HuH-7.5 (cell line): ENCODE measurements around the gene SCTR.
A peak's percentile ranks its signal among the peaks of the same experiment; 100 is the strongest.

Experiments used
- DNase-seq: peaks from one replicate; pipeline ENCODE4 v3.0.0; 2011; ENCODE audit warnings: low spot score

SCTR gene

DNA sequence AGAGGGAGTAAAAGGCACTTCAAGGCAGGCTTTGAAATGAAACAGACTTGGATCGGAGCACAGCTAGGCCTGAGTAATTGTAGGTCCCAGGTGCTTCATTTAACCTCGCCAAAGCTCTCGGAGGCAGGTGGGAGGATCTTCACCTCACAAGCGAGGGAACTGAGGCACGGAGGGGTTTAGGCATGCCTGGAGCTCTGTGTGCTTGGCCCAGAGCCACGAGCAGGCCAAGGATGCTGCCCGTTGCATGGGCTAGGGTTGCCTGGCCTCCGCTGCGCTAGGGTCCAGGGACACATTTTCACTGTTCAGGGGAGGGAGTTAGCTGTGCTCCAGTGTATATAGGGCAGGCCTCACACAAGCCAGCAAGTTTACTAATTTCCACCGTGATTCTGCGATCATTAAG lies 81.4 kb downstream of the SCTR start:
- DNase-seq: no peak

DNA sequence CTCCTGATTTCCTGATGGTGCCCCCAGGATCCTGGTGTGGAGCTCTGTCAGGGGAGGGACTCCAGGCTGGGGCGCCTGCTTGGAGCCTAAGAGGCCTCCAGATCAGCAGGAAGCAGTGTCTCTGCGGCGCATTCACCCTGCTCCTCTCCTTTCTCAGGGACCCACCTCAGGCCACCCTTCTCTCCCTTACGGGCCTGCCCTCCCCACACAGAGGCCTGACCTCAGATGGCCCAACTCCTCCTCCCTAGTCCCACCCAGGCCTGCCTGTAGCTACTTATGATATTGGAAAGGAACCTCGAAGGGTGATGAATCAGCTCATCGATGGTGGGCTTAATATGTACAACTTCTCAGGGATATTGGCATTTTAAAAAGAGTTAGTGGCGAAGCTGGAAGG lies 82.1 kb downstream of the SCTR start:
- no peak for DNase-seq

DNA sequence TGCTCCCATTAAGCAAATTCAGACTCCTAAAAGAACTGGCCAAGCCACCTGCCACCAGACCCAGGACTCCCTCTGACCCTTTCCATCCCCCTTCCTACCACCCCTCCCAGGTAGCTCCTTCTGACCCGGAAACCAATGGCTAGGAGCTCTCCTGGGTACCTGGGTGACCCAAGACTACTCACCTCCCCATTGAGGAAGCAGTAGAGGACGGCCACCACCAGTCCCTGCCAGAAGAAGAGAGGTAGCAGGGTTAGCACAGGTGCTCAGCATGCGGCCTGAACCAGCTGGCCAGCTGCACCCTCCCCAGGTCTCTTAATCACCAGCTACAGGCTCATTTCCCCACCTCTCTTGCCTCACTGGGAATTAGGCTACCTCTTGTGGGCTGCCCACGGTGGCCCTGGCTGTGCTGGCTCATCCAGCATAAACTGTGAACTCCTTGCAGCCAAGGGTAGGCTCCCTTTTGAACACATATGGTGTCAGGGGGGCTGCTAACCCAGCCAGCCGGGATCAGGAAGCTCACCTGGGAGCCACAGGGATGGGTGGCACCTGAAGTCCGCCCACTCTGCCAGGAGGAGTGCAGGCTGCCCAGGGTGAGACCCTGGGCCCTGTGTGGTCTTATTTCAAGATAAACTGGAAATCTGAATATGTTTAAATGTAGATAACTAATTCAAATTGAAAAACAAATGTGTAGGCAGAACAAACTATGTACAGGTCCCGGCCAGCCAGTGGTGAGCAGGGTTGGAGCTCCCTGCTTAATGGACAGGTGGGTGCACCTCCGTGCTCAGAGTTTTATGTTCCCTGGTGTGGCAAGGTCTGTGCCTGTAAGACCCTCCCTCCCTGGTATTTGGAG lies 82.7 kb downstream of the SCTR start:
- DNase-seq: no peak

DNA sequence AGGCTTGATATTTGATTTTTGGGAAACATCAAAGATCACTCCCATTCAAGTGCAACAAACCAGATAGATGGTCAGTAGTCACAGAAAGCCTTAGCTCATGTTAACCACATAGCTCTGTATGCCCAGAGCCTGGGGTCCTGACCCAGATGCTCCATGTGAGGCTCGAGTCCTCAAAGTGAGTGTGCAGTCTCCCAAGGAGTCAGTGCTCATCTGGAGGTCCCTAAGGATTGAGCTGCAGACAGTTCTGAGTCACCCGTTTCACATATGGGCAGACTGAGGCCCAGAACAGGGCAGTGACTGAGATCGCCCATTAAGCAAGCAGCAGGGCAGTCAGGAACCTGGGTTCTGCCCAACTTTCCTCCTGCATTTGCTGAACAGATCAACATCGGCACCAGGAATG lies 83.4 kb downstream of the SCTR start:
- no peak for DNase-seq

DNA sequence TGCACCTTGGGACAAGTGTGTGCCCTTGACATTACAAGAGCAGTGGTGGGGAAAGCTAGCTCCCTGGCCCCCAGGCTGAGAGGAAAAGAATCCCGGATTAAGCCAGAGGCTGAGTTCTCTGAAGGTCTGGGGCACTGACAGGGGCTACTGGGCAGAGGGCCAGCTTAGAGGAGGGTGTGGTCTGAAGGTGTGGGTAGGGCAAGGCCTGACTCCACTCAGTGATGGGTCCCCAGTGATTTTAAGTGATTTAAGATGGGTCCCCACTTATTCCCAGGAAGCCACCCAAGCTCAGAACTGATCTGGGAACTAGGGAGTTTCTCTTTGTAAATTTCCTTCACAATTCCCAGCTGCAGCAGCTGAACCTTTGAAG lies 83.8 kb downstream of the SCTR start:
- DNase-seq: no peak

DNA sequence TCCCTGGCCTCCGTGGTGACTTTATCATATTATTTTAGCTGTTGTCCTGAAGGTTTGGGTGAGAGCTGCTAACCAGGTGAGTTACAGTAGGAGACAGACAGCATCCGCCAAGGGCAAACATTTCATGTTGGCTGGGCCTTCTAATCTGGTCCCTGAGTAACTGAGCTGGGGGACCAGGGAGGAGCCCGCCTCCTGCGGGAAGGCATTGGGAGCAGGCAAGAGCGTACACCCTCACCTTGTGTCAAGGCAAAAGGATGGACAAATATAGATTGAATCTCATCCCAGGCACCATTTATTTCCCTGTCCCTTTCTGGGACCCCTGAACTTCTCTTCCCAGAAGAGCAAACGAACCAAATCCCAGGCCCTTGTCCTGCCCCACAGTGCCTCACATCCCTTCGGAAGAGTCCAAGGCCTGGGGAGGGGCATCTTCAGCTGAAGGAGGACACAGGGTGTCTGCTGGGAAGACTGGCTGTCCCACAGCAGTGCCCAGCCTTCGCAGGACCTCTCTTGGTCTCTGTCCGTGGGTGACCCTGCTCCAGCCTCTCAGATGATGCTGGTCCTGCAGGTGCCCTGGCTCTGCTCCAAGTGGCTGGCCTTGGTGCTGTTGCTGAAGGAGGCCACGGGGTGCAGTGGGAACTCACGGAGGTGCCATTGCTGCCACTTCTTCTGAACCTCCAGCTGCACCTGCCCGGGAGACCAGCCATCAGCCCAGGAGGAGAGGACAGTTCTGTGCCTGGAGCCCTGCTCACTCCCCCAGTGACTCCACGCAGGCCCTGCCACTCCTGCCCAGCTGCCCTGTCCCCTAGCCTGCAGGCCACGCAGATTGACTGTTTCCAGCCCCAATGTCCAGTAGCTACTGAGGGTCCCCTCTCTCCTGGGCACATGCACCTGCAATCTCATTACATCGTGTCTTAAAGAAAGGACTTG lies 84.4 kb downstream of the SCTR start:
- DNase-seq: no peak

DNA sequence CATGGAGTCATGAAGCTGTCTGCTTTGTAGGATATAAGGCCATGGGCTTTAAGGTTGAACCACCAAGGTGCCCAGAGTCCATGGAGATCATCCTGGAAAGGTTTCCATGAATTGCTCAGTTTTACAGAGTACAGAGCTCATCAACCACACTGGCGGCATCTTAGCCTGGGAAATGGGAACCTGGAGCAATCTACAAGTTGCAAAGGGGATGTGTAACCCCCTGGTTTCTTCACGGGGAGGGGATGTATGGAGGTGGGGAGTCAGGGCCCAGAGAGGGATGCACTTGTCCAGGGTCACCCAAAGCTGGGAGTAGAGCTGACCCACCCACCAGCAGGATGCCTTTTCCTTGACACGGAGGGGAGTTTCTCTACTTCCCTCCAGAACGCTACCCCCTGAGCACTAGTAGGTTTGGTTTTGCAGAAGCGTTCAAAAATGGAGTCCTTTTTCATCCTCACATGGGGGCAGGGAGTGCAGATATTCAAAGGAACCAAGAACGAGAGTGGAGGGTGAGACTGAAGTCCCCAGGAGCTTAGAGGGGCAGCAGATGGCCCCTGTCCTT lies 85.5 kb downstream of the SCTR start:
- DNase-seq: no peak

DNA sequence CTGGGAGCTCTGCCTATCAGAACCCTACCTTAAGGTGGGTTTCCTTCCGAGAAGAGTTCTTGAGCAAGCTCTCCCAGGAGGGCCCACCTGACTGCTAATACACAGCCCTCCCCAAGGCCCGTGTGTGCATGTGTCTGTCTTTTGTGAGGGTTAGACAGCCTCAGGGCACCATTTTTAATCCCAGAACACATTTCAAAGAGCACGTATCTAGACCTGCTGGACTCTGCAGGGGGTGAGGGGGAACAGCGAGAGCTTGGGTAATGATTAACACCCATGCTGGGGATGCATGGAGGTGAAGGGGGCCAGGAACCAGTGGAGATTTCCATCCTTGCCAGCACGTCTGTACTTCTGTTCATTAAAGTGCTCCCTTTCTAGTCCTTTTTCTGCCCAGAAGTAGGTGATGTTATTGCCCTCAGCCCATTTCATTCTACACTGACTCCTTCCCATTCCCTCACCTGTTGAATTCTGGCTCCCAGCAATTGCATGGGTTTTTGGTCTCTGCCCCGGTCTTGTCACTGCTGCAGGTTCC lies 86.1 kb downstream of the SCTR start:
- DNase-seq: peak; percentile 96

DNA sequence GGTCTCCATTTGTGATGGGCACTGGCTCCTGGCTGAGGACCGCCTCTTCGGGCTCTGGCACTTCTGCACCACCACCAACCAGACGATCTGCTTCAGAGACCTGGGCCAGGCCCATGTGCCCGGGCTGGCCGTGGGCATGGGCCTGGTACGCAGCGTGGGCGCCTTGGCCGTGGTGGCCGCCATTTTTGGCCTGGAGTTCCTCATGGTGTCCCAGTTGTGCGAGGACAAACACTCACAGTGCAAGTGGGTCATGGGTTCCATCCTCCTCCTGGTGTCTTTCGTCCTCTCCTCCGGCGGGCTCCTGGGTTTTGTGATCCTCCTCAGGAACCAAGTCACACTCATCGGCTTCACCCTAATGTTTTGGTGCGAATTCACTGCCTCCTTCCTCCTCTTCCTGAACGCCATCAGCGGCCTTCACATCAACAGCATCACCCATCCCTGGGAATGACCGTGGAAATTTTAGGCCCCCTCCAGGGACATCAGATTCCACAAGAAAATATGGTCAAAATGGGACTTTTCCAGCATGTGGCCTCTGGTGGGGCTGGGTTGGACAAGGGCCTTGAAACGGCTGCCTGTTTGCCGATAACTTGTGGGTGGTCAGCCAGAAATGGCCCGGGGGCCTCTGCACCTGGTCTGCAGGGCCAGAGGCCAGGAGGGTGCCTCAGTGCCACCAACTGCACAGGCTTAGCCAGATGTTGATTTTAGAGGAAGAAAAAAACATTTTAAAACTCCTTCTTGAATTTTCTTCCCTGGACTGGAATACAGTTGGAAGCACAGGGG lies 87.1 kb downstream of the SCTR start:
- DNase-seq: no peak

DNA sequence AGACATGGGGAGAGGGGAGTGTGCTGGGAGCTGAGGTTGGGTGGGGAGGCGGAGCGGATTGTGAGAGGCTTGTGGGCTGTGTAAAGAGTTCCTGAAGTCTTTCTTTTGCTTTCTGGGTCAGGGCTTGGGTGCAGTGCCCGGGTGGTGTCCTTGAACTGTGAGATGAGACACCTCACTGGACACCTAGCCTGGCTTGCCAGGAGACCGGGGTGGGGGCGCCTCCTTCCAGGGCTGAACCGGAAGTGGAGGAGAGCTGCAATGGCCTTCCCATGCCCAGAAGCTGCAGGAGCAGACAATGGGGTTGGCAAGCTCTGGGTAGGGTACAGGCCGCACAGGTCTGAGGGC lies 88.4 kb downstream of the SCTR start:
- DNase-seq: no peak

DNA sequence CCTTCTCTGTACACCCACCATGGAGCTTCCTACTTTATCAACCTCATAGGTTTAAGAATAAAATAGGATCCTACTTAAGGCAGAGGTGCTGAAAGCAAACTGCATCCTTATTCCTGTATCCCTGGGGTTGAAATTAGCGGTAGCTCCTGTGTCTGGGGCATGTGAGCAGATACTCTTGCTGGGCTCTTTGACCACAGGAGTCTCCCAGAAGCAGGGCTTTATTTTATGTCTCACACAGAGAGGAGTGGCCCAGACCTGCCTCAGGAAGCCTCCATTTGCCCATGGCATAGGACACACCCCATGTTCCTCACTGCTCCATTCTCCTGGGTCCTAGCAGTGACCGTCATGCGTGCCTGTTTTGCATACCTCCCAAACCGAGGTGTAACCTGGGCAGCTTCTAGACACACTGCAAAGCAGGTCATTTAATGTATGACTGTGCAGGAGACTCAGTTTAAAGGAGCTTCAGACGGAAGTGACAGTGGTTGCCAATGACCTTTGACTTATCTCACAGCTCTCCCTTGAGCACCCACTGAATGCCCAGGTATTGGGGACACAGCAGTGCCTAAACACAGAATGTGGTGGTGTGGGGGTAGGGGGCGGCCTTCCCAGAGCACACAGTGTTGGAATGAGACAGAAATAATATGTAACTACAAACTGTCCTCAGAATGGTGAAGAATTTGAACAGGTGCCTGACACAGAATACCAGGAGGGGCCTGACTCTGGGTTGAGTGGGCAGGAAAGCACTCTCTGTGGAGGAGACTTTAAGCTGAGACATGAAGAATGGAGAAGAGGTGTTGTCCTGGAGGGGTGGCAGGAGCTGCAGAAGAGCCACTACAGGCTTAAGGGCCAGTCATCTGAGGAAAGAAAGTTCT lies 89.0 kb downstream of the SCTR start:
- DNase-seq: no peak

DNA sequence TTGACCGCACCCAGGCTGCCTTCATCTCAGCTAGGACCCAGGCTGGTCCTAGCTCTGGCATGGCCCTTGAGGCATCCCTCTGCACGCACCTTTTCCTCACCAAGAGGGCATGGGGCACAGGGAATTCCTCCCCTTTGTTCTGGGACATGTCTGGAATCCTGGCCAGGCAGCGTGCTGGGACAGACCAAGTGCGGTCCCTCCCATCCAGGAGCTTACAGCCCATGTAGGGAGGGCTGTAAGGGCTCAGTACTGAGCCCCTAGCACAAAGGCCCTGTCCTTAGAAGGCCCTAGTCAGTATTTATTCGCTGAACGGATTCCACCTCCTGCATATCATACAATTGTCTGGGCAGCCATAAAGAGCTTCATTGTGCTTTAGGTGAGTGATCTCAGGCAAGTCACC lies 89.6 kb downstream of the SCTR start:
- no peak for DNase-seq

DNA sequence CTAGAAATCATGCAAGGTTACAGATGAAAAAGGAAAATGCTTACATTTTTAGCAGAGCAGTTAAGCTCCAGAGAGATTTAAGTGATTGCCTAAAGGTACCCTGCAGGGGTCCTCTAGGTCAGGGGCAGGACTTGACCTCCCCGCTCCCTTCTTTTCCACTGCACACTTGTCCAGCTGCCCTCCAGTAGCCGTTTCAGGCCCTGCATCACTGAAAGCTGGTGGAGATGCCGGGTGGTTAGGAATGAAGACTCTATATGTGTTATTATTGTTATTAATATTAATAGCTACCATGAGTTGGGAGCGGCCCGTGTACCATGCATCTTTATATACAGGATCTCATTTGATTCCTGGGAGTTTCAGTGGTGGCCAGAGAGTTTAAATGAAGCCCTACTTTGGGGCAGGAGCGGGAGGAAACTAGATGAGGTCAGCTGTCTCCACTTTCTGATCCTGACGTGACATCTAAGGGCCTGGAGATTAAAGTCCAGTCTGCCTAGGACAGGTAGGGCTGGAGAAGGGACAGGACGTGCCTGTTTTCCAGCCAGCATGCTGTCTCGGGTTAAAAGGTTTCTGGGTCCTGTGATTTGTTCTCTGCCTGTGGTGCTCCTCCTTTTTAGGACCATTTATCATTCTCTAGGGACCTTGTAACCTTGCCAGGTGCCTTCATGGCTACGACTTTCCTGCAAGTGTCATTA lies 90.5 kb downstream of the SCTR start:
- peak; percentile 73 for DNase-seq

DNA sequence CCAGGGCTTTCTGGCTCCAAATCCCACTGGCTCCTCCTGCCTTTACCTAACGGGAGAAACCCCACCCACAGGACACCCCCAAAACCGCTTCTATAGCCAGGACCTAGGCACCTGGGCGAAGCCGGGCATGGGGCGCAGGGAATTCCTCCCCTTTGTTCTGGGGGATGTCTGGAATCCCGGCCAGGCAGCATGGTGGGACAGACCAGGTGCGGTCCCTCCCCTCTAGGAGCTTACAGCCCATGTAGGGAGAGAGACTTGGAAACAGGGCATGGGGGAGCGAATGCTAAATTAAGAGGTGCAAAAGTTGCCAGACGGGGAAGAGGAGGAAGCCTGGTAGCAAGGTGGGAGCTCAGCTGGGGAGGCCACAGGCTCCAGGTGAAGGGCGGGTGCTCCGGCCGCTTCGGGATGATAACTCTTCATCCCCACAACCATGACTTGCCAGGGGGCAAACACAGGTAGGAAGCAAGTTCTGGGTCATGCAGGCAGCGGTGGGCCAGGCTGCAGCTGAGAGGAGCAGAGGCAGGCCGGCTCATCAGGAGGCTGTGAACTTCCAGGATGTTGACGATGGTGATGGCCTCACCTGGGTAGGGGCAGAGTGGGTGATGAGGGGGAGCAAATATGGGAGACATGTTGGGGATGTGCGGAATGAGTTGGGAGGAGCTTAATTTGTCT lies 91.3 kb downstream of the SCTR start:
- no peak for DNase-seq

DNA sequence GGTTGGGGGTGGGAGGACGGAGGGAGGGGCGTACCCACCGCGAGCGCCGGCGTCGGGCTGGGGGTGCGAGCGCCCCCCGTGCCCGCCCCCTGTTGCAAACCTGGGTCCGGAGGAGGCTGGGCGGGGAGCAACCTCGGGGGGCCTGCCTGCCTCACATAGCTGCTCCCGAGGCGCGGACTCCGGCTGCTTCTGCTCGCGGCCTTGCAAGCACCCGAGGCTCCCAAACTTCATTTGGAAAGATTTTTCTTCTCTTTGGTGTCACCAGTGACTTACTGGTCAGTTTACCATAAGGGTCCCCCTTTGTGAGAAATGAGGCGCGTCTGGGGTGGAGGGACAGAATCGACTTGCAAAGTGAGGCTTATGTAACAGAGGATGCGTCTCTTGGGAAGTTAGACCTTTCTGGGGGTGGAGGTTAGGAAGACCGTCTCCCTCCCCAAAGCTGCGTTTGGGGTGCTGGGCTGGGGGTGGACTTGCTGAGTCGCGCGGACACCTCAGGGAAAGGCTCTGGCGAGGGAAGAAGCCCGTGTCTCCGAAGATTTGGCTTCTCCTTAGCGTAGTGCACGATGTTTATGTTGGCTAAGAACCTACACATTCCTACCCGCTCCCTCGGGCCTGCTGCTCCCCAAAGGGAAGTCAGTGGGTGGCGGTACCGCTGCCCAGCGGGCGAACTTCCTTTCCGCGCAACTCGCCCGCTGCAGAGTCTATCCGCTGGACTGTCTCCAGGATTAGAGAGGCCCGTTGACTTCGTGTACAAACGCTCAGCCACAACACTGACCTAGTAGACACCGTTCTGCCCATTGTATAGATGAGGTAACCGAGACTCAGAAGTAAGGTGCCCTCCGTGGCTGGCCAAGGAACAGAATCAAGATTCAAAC lies 92.1 kb downstream of the SCTR start:
- no peak for DNase-seq

DNA sequence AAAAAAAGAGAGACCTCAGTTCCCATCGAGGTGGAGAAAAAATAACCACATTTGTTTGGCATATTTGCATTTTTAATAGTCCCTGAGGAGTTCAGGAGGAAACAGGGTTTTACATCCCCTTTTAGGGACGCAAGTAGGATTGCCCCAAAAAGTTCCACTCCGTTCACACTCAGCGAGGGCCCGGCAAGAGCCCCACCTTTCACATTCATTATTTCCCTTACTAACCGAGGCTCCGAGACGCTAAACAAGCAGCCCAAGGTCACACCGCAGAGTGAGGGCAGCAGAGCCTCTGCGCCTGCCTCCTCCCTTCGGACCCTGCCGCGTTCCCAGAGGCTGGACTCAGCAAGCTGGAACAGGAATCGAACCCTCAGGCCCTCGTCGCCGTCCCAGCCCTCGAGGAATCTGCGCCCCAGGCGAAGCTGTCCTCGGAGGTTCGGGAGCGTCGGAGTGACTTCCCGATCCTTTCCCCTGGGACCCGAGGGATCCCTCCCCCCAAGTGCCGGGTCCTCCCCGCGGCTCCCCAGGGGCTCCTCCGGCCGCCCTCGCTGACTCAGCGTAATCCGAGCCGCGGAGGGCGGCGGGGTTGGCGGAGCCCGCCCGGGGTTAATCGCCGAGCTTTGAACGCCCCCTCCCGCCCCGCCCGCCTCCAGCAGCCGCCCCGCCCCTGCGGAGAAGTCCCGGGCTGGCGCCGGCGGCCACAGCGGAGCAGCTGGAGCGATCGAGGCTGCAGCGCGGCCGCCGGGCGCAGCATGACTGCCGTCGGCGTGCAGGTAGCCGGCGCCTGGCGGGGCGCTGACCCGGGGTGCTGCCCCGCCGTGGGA lies 92.9 kb downstream of the SCTR start, which contains the start of gene TMEM37:
TSS of gene TMEM37 (plus strand) at position 700 of the 821 bp plus-strand sequence. CDS start at position 750, 50 bp downstream.
- peak; percentile 84 for DNase-seq

DNA sequence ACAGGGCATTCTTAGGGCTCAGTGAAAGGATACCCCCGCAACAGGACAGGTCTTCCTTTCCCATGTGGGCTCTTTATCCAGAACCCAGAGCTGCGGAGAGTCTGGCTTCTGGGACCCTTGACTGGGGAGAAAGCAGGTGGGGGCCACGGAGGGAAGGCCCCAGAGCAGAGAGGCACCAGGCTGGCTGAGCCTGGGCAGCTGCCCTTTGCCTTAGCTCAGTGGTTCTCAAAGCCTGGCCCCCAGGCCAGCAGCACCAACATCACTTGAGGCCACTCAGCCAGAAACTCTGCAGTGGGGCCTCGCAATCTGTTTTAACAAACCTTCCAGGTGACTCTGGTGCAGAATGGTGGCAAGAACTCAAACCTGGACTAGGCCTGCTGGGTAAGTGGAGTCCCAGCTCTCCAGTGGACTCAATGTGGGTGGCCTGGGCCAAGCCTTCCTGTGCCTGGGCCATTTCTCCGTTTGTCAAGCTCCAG lies 94.2 kb downstream of the SCTR start:
- DNase-seq: no peak
